Fibroblast of the aortic adventitia (primary cell): ENCODE data around the gene LIMS2. TPM values are rescaled to one million over a fixed set of nuclear protein-coding genes. Genes with fewer than 3 reads are reported as not detected.

Experiments used
- DNase-seq: peaks from one replicate; pipeline ENCODE4 v3.0.0-alpha.2; 2010; ENCODE audit warnings: low read depth
- H3K4me3 ChIP-seq: 2 replicates; pipeline ENCODE4 v1.5.1; 2011; ENCODE audit warnings: low read depth, mild to moderate bottlenecking, control low read depth, low read length, moderate library complexity
- CTCF ChIP-seq: IDR thresholded peaks from 2 replicates; pipeline ENCODE4 v1.5.1; 2011; ENCODE audit warnings: mild to moderate bottlenecking, low read length, control low read depth, inconsistent platforms; ENCODE audit not compliant: insufficient read depth
- total RNA-seq: library from RNA; depleted of rRNA; stranded (reverse); fragments of >200 nt; gene quantifications from 2 replicates; pipeline ENCODE4 v1.2.3, GENCODE V29; 2012; ENCODE audit warnings: low replicate concordance

The LIMS2 gene
- total RNA-seq, 1 donor = 7.8 TPM

- DNase-seq = no peak
- no peak for TF ChIP-seq CTCF
- no peak overlapping the region for H3K4me3 ChIP-seq
Observed at GRCh38 chr2:127680706-127681287, 5.5 kb upstream of the LIMS2 start.

- no peak for TF ChIP-seq CTCF
- DNase-seq = no peak
- no peak overlapping the region for H3K4me3 ChIP-seq
Observed at GRCh38 chr2:127679680-127680361, 4.5 kb upstream of the LIMS2 start.

- TF ChIP-seq CTCF = no peak
- H3K4me3 ChIP-seq = no peak overlapping the region
- no peak for DNase-seq
Observed at GRCh38 chr2:127678991-127679390, 3.7 kb upstream of the LIMS2 start.

GRCh38 chr2:127678531-127678930 is 3.2 kb upstream of the LIMS2 start:
- DNase-seq = no peak
- no peak for TF ChIP-seq CTCF
- no peak overlapping the region for H3K4me3 ChIP-seq

- no peak overlapping the region for H3K4me3 ChIP-seq
Observed at GRCh38 chr2:127676906-127677305, 1.6 kb upstream of the LIMS2 start.

GRCh38 chr2:127674241-127675209 is 805 bp downstream of the LIMS2 start:
- peak overlapping the region; percentile 66 for H3K4me3 ChIP-seq
- no peak for TF ChIP-seq CTCF
- no peak for DNase-seq

More at GRCh38 chr2:127676906-127677305, 1.6 kb upstream of the LIMS2 start:
- TF ChIP-seq CTCF = no peak
- no peak for DNase-seq
